ENCODE measurements around the gene MUC5B. TPM values are rescaled to one million over a fixed set of nuclear protein-coding genes. Genes with fewer than 3 reads are reported as not detected.

The MUC5B gene
- total RNA-seq, 2 experiments from 2014 or later = not detected

- no peaks in the 10 kb centered on the region for H3K4me1 Mint-ChIP-seq
- H3K9me3 Mint-ChIP-seq = no peaks in the 10 kb centered on the region
- no peak overlapping the region for H3K27ac Mint-ChIP-seq
- no peak for ATAC-seq (ENCODE audit: low read depth)
- DNase-seq = no peak
- POLR2A ChIA-PET = no interaction called here
- no peak overlapping the region for H3K4me3 Mint-ChIP-seq
- H3K36me3 Mint-ChIP-seq = no peaks in the 10 kb centered on the region
- no peaks in the 10 kb centered on the region for H3K27me3 Mint-ChIP-seq
Measured at GRCh38 chr11:1233351-1234053, 10.6 kb downstream of the MUC5B start.

GRCh38 chr11:1234054-1234720, 11.3 kb downstream of the MUC5B start:
- no peak for ATAC-seq (ENCODE audit: low read depth)
- no peaks in the 10 kb centered on the region for H3K9me3 Mint-ChIP-seq
- no peak overlapping the region for H3K27ac Mint-ChIP-seq
- H3K27me3 Mint-ChIP-seq = no peaks in the 10 kb centered on the region
- H3K36me3 Mint-ChIP-seq = no peaks in the 10 kb centered on the region
- H3K4me3 Mint-ChIP-seq = no peak overlapping the region
- no peak for DNase-seq
- POLR2A ChIA-PET = no interaction called here
- H3K4me1 Mint-ChIP-seq = no peaks in the 10 kb centered on the region

GRCh38 chr11:1234771-1235305, 12.0 kb downstream of the MUC5B start:
- Mint-ChIP-seq H3K4me3 (no peak overlapping the region), H3K9me3 (no peaks in the 10 kb centered on the region), H3K36me3 (no peaks in the 10 kb centered on the region), H3K27me3 (no peaks in the 10 kb centered on the region), H3K4me1 (no peaks in the 10 kb centered on the region), H3K27ac (no peak overlapping the region)
- no peak for DNase-seq
- POLR2A ChIA-PET = no interaction called here
- no peak for ATAC-seq (ENCODE audit: low read depth)

- no peaks in the 10 kb centered on the region for H3K4me1 Mint-ChIP-seq
- H3K9me3 Mint-ChIP-seq = no peaks in the 10 kb centered on the region
- no peaks in the 10 kb centered on the region for H3K27me3 Mint-ChIP-seq
- H3K36me3 Mint-ChIP-seq = no peaks in the 10 kb centered on the region
- POLR2A ChIA-PET = no interaction called here
- no peak overlapping the region for H3K27ac Mint-ChIP-seq
- H3K4me3 Mint-ChIP-seq = no peak overlapping the region
- DNase-seq (no peak), ATAC-seq (ENCODE audit: low read depth) (no peak)
Measured at GRCh38 chr11:1235306-1235900, 12.5 kb downstream of the MUC5B start.

- ATAC-seq (ENCODE audit: low read depth) = no peak
- Mint-ChIP-seq H3K27ac (no peak overlapping the region), H3K36me3 (no peaks in the 10 kb centered on the region), H3K4me1 (no peaks in the 10 kb centered on the region), H3K9me3 (no peaks in the 10 kb centered on the region), H3K27me3 (no peaks in the 10 kb centered on the region), H3K4me3 (no peak overlapping the region)
- DNase-seq = no peak
- POLR2A ChIA-PET = no interaction called here
Measured at GRCh38 chr11:1235901-1236315, 13.0 kb downstream of the MUC5B start.

GRCh38 chr11:1236316-1237127, 13.7 kb downstream of the MUC5B start:
- no peaks in the 10 kb centered on the region for H3K9me3 Mint-ChIP-seq
- no peaks in the 10 kb centered on the region for H3K27me3 Mint-ChIP-seq
- H3K4me3 Mint-ChIP-seq = no peak overlapping the region
- H3K27ac Mint-ChIP-seq = no peak overlapping the region
- ATAC-seq (ENCODE audit: low read depth) (no peak), DNase-seq (no peak)
- H3K4me1 Mint-ChIP-seq = no peaks in the 10 kb centered on the region
- POLR2A ChIA-PET = no interaction called here
- no peaks in the 10 kb centered on the region for H3K36me3 Mint-ChIP-seq

- H3K27me3 Mint-ChIP-seq = no peaks in the 10 kb centered on the region
- H3K27ac Mint-ChIP-seq = no peak overlapping the region
- POLR2A ChIA-PET = no interaction called here
- ATAC-seq (ENCODE audit: low read depth) (no peak), DNase-seq (no peak)
- no peaks in the 10 kb centered on the region for H3K9me3 Mint-ChIP-seq
- H3K4me1 Mint-ChIP-seq = no peaks in the 10 kb centered on the region
- H3K36me3 Mint-ChIP-seq = no peaks in the 10 kb centered on the region
- no peak overlapping the region for H3K4me3 Mint-ChIP-seq
Measured at GRCh38 chr11:1237128-1237580, 14.3 kb downstream of the MUC5B start.

GRCh38 chr11:1237851-1238250, 15.0 kb downstream of the MUC5B start:
- Mint-ChIP-seq H3K27ac (no peak overlapping the region), H3K9me3 (peaks cover 2% of the 10 kb centered on the region), H3K36me3 (no peaks in the 10 kb centered on the region), H3K27me3 (no peaks in the 10 kb centered on the region), H3K4me3 (no peak overlapping the region), H3K4me1 (no peaks in the 10 kb centered on the region)
- no peak for ATAC-seq (ENCODE audit: low read depth)
- DNase-seq = no peak
- POLR2A ChIA-PET = no interaction called here

- no peak for DNase-seq
- ATAC-seq (ENCODE audit: low read depth) = no peak
- H3K27me3 Mint-ChIP-seq = no peaks in the 10 kb centered on the region
- H3K4me3 Mint-ChIP-seq = no peak overlapping the region
- POLR2A ChIA-PET = no interaction called here
- peaks cover 2% of the 10 kb centered on the region for H3K9me3 Mint-ChIP-seq
- H3K36me3 Mint-ChIP-seq = no peaks in the 10 kb centered on the region
- H3K27ac Mint-ChIP-seq = no peak overlapping the region
- H3K4me1 Mint-ChIP-seq = no peaks in the 10 kb centered on the region
Measured at GRCh38 chr11:1238767-1239595, 16.1 kb downstream of the MUC5B start.

- DNase-seq = no peak
- Mint-ChIP-seq H3K27ac (no peak overlapping the region), H3K4me3 (no peak overlapping the region), H3K4me1 (no peaks in the 10 kb centered on the region), H3K27me3 (no peaks in the 10 kb centered on the region), H3K36me3 (no peaks in the 10 kb centered on the region), H3K9me3 (peaks cover 2% of the 10 kb centered on the region)
- no peak for ATAC-seq (ENCODE audit: low read depth)
- POLR2A ChIA-PET = no interaction called here
Measured at GRCh38 chr11:1239596-1240205, 16.8 kb downstream of the MUC5B start.

- ATAC-seq (ENCODE audit: low read depth) (no peak), DNase-seq (no peak)
- H3K4me3 Mint-ChIP-seq = no peak overlapping the region
- POLR2A ChIA-PET = no interaction called here
- H3K4me1 Mint-ChIP-seq = no peaks in the 10 kb centered on the region
- no peaks in the 10 kb centered on the region for H3K36me3 Mint-ChIP-seq
- no peaks in the 10 kb centered on the region for H3K27me3 Mint-ChIP-seq
- H3K9me3 Mint-ChIP-seq = peaks cover 2% of the 10 kb centered on the region
- H3K27ac Mint-ChIP-seq = no peak overlapping the region
Measured at GRCh38 chr11:1240771-1241170, 17.9 kb downstream of the MUC5B start.

- H3K4me1 Mint-ChIP-seq = no peaks in the 10 kb centered on the region
Measured at GRCh38 chr11:1241706-1242105, 18.8 kb downstream of the MUC5B start.

More at GRCh38 chr11:1241706-1242105, 18.8 kb downstream of the MUC5B start:
- ATAC-seq (ENCODE audit: low read depth) (no peak), DNase-seq (no peak)
- Mint-ChIP-seq H3K36me3 (no peaks in the 10 kb centered on the region), H3K27me3 (no peaks in the 10 kb centered on the region), H3K4me3 (no peak overlapping the region), H3K9me3 (peaks cover 4% of the 10 kb centered on the region), H3K27ac (no peak overlapping the region)
- POLR2A ChIA-PET = no interaction called here
